PFSK-1 (cell line): ENCODE results near the gene TTC12.

Experiments used
- FOXP2 ChIP-seq: optimal IDR thresholded peaks from 2 replicates; pipeline ENCODE3; 2011; ENCODE audit warnings: borderline replicate concordance, control low read depth, inconsistent platforms; ENCODE audit not compliant: insufficient read depth; ENCODE audit errors: extremely low read length, extremely low read depth
- POLR2AphosphoS5 ChIP-seq: IDR thresholded peaks from 2 replicates; pipeline ENCODE4 v1.6.1; 2012; ENCODE audit warnings: low read depth, mild to moderate bottlenecking, control low read depth, low read length, moderate library complexity
- SIN3A ChIP-seq: IDR thresholded peaks from 2 replicates; pipeline ENCODE4 v1.6.1; 2012; ENCODE audit warnings: mild to moderate bottlenecking, low read length, moderate library complexity, borderline replicate concordance; ENCODE audit not compliant: insufficient read depth
- TAF1 ChIP-seq: IDR thresholded peaks from 2 replicates; pipeline ENCODE4 v1.6.1; 2012; ENCODE audit warnings: low read length, control low read depth, borderline replicate concordance; ENCODE audit not compliant: insufficient read depth
- TF ChIP-seq, protein P1 (sequence below), 2 experiments: IDR thresholded peaks; 2 replicates each; pipeline versions ENCODE4 v1.6.1 to v1.8.0; 2011 to 2012; ENCODE audit warnings: low read depth in 2 of 2, low read length in 2 of 2, control low read depth in 1 of 2, inconsistent platforms in 1 of 2, mild to moderate bottlenecking in 1 of 2, moderate library complexity in 1 of 2; ENCODE audit not compliant: insufficient read depth in 1 of 2

Gene TTC12

DNA sequence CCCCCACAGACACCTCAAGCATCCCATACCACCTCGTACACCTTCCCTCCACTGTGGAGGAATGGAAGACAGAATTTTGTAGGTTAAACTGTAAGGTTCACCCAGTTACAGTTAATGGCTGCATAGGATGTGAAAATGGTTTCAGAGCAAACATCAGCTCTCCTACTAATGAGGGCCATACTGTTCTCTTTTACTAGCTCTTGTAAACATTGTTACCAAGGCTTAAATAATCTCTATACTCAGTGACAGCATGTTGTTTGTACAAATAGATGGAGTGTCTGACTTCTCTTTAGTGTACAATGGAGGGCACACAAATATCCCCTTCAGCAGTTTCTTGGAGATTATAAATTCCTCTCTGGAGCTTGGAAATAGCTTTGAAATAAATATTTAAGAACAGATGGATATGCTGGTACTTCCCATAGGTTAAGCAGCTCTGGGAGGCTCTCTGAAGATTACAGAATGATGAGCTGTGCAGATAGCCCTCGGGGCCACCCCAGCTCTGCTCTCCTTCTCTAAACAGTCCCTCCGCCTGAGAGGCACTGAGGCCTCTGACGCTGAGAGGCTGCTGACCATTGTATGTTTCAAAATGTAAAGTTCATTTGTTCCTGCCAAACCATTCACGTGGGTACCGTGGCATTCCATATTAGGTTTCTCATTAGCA is 25.7 kb downstream of the TTC12 start:
- TF ChIP-seq FOXP2 (no peak), TAF1 (no peak), POLR2AphosphoS5 (no peak), SIN3A (no peak)
- TF ChIP-seq, protein P1, sequence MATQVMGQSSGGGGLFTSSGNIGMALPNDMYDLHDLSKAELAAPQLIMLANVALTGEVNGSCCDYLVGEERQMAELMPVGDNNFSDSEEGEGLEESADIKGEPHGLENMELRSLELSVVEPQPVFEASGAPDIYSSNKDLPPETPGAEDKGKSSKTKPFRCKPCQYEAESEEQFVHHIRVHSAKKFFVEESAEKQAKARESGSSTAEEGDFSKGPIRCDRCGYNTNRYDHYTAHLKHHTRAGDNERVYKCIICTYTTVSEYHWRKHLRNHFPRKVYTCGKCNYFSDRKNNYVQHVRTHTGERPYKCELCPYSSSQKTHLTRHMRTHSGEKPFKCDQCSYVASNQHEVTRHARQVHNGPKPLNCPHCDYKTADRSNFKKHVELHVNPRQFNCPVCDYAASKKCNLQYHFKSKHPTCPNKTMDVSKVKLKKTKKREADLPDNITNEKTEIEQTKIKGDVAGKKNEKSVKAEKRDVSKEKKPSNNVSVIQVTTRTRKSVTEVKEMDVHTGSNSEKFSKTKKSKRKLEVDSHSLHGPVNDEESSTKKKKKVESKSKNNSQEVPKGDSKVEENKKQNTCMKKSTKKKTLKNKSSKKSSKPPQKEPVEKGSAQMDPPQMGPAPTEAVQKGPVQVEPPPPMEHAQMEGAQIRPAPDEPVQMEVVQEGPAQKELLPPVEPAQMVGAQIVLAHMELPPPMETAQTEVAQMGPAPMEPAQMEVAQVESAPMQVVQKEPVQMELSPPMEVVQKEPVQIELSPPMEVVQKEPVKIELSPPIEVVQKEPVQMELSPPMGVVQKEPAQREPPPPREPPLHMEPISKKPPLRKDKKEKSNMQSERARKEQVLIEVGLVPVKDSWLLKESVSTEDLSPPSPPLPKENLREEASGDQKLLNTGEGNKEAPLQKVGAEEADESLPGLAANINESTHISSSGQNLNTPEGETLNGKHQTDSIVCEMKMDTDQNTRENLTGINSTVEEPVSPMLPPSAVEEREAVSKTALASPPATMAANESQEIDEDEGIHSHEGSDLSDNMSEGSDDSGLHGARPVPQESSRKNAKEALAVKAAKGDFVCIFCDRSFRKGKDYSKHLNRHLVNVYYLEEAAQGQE (IDR thresholded peaks at IDR 0.05; ENCODE audit: insufficient read depth in 1 of 2, low read depth in 2 of 2, low read length in 2 of 2): no peak

DNA sequence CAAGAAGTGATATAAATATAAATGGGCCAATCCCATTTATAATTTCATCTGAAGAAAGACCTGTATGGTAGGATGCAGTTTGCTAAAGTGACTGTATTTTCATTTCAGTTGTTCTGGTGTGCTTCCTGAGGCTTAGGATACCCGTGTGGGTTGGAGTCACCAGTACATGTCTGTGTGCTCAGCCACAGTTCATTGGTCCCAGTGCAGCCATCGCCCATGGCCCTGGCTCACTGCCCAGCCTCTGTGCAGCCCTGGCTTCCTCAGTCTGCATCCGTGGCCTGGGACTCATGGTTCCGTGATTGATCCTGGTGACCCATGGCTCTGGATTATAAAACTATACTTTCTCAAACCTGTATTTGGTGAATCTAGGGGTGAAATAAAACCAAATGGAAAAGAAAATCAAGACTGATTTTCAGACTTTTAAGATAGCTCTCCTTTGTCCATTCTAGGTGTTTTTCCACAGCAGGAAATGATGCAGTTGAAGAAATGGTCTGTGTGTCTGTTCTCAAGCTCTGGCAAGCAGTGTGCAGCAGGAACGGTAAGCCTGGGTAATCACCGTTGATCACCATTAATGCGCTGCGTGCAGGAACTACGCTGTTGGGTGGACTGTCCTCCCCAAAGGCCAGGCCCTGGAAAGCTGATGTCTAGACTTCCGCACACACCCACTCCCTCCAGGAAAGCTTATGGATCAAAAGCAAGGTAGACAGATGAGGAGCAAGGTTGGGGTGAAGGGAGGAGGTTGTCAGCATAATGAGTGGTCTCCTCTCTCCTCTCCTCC is 27.2 kb downstream of the TTC12 start:
- TF ChIP-seq, protein P1 (IDR thresholded peaks at IDR 0.05; ENCODE audit: insufficient read depth in 1 of 2, low read depth in 2 of 2, low read length in 2 of 2): no peak
- no peak for TF ChIP-seq FOXP2

DNA sequence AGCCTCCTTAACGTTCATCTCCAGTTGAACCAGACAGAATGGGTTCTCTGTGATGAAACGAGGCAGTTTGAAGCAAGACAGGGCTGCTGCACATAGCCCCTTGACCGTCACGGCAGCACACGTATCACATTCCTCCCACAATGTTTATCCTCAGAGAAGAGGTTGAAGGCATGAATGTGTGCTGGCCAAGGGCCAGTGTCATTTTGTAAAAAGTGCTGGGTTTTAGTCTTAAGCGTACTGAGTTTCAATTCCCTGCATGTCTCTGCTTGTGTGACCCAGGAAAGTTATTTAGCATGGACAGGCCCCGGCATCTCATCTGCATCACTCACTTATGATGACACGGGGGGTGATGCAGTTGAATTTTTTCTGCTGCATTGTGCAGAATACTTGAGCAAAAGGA is 31.6 kb downstream of the TTC12 start:
- TF ChIP-seq POLR2AphosphoS5 (no peak), TAF1 (no peak), SIN3A (no peak), FOXP2 (no peak)
- TF ChIP-seq, protein P1 (IDR thresholded peaks at IDR 0.05; ENCODE audit: insufficient read depth in 1 of 2, low read depth in 2 of 2, low read length in 2 of 2): no peak

DNA sequence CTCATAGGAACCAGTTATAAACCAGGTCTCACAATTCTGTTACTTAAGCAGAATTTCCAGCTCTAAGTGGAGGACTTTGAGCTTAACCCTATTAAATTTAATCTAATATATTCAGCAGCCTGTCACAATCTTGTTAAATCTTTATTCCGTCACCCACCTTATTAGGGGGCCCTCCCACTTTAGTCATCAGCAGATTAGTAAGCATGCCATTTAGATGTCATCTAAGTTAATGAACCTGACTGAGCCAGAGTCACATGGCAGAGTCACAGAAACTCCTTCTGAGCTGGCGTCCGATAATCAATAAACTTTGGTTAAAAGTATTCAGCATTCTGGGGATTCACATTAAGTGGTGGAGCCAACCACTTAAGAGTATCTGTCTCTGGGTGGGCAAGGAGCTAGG is 35.1 kb downstream of the TTC12 start:
- TF ChIP-seq TAF1 (no peak), POLR2AphosphoS5 (no peak), SIN3A (no peak), FOXP2 (no peak)
- TF ChIP-seq, protein P1 (IDR thresholded peaks at IDR 0.05; ENCODE audit: insufficient read depth in 1 of 2, low read depth in 2 of 2, low read length in 2 of 2): no peak
